ENCODE results near the gene PSME3IP1. TPM values are rescaled to one million over a fixed set of nuclear protein-coding genes. Genes with fewer than 3 reads are reported as not detected.
A peak's percentile ranks its signal among the peaks of the same experiment; 100 is the strongest.

Gene PSME3IP1
- total and polyA plus RNA-seq, 2 donors from 2014 or later: 79.1 to 84.6 TPM

- TF ChIP-seq CTCF (IDR thresholded peaks at IDR 0.05; ENCODE audit: borderline replicate concordance, extremely low read depth, insufficient read depth): no peak
- no peak overlapping the region for H3K4me3 ChIP-seq (ENCODE audit: low read length in 3 of 3)
- H3K36me3 ChIP-seq (ENCODE audit: control insufficient read depth in 2 of 3, insufficient read depth in 3 of 3, low read length in 3 of 3): no peaks in the 10 kb centered on the region
- no peak overlapping the region for H3K27ac ChIP-seq (ENCODE audit: low read depth in 2 of 2, low read length in 2 of 2)
- FAIRE-seq: no peak
- no peaks in the 10 kb centered on the region for H3K27me3 ChIP-seq (ENCODE audit: control insufficient read depth, insufficient read depth, low read length)
- DNase-seq: no peak
- peaks cover 0 to 7% (median 0%) of the 10 kb centered on the region in 3 donors for H3K4me1 ChIP-seq (ENCODE audit: control insufficient read depth in 2 of 3, insufficient read depth in 2 of 3, low read depth in 1 of 3, low read length in 3 of 3)
- intact Hi-C loops (cut with DNase I): no loop called here
- H3K9ac ChIP-seq (ENCODE audit: low read length in 3 of 3): no peak overlapping the region
- H3K9me3 ChIP-seq (ENCODE audit: control insufficient read depth in 2 of 3, insufficient read depth in 1 of 3, low read length in 3 of 3): no peaks in the 10 kb centered on the region
Observed at GRCh38 chr16:57108432-57108831, 77.4 kb downstream of the PSME3IP1 start.

GRCh38 chr16:57107321-57107922 is 78.4 kb downstream of the PSME3IP1 start:
- no peaks in the 10 kb centered on the region for H3K36me3 ChIP-seq (ENCODE audit: control insufficient read depth in 2 of 3, insufficient read depth in 3 of 3, low read length in 3 of 3)
- FAIRE-seq (no peak), DNase-seq (no peak)
- H3K27ac ChIP-seq (ENCODE audit: low read depth in 2 of 2, low read length in 2 of 2): no peak overlapping the region
- H3K27me3 ChIP-seq (ENCODE audit: control insufficient read depth, insufficient read depth, low read length): no peaks in the 10 kb centered on the region
- H3K9me3 ChIP-seq (ENCODE audit: control insufficient read depth in 2 of 3, insufficient read depth in 1 of 3, low read length in 3 of 3): no peaks in the 10 kb centered on the region
- no peak overlapping the region for H3K9ac ChIP-seq (ENCODE audit: low read length in 3 of 3)
- intact Hi-C loops (cut with DNase I): no loop called here
- H3K4me3 ChIP-seq (ENCODE audit: low read length in 3 of 3): no peak overlapping the region
- TF ChIP-seq CTCF (IDR thresholded peaks at IDR 0.05; ENCODE audit: borderline replicate concordance, extremely low read depth, insufficient read depth): no peak
- peaks cover 0 to 4% (median 0%) of the 10 kb centered on the region in 3 donors for H3K4me1 ChIP-seq (ENCODE audit: control insufficient read depth in 2 of 3, insufficient read depth in 2 of 3, low read depth in 1 of 3, low read length in 3 of 3)

GRCh38 chr16:57106767-57107166 is 79.1 kb downstream of the PSME3IP1 start:
- TF ChIP-seq CTCF (IDR thresholded peaks at IDR 0.05; ENCODE audit: borderline replicate concordance, extremely low read depth, insufficient read depth): no peak
- intact Hi-C loops (cut with DNase I): no loop called here
- FAIRE-seq (no peak), DNase-seq (peak in 1 of 5 donors; percentile 61)
- Histone ChIP-seq H3K27ac (ENCODE audit: low read depth in 2 of 2, low read length in 2 of 2) (no peak overlapping the region), H3K9ac (ENCODE audit: low read length in 3 of 3) (no peak overlapping the region), H3K4me3 (ENCODE audit: low read length in 3 of 3) (no peak overlapping the region), H3K4me1 (ENCODE audit: control insufficient read depth in 2 of 3, insufficient read depth in 2 of 3, low read depth in 1 of 3, low read length in 3 of 3) (peaks cover 0 to 4% (median 0%) of the 10 kb centered on the region in 3 donors), H3K27me3 (ENCODE audit: control insufficient read depth, insufficient read depth, low read length) (no peaks in the 10 kb centered on the region), H3K9me3 (ENCODE audit: control insufficient read depth in 2 of 3, insufficient read depth in 1 of 3, low read length in 3 of 3) (no peaks in the 10 kb centered on the region), H3K36me3 (ENCODE audit: control insufficient read depth in 2 of 3, insufficient read depth in 3 of 3, low read length in 3 of 3) (no peaks in the 10 kb centered on the region)

- no peak overlapping the region for H3K27ac ChIP-seq (ENCODE audit: low read depth in 2 of 2, low read length in 2 of 2)
- peaks cover 0 to 4% (median 0%) of the 10 kb centered on the region in 3 donors for H3K4me1 ChIP-seq (ENCODE audit: control insufficient read depth in 2 of 3, insufficient read depth in 2 of 3, low read depth in 1 of 3, low read length in 3 of 3)
- no peak for TF ChIP-seq CTCF (IDR thresholded peaks at IDR 0.05; ENCODE audit: borderline replicate concordance, extremely low read depth, insufficient read depth)
- no peak for DNase-seq
- no peaks in the 10 kb centered on the region for H3K36me3 ChIP-seq (ENCODE audit: control insufficient read depth in 2 of 3, insufficient read depth in 3 of 3, low read length in 3 of 3)
- H3K27me3 ChIP-seq (ENCODE audit: control insufficient read depth, insufficient read depth, low read length): no peaks in the 10 kb centered on the region
- intact Hi-C loops (cut with DNase I): no loop called here
- no peak overlapping the region for H3K9ac ChIP-seq (ENCODE audit: low read length in 3 of 3)
- no peaks in the 10 kb centered on the region for H3K9me3 ChIP-seq (ENCODE audit: control insufficient read depth in 2 of 3, insufficient read depth in 1 of 3, low read length in 3 of 3)
- no peak overlapping the region for H3K4me3 ChIP-seq (ENCODE audit: low read length in 3 of 3)
- FAIRE-seq: no peak
Observed at GRCh38 chr16:57105184-57105583, 80.7 kb downstream of the PSME3IP1 start.

All from kidney (tissue), 14 donors.